SHP77 (cell line): ENCODE measurements around the gene SMYD3.
"Not testable (repeated sequence)": the region's sequence is repeated elsewhere in the genome, so short reads cannot be mapped to it uniquely, and the experiment has no call there.

Experiments used
- DNase-seq, 2 experiments: peaks; one replicate each; lab custom pipeline; 2025; lab: John Stamatoyannopoulos, UW

Gene SMYD3

DNA sequence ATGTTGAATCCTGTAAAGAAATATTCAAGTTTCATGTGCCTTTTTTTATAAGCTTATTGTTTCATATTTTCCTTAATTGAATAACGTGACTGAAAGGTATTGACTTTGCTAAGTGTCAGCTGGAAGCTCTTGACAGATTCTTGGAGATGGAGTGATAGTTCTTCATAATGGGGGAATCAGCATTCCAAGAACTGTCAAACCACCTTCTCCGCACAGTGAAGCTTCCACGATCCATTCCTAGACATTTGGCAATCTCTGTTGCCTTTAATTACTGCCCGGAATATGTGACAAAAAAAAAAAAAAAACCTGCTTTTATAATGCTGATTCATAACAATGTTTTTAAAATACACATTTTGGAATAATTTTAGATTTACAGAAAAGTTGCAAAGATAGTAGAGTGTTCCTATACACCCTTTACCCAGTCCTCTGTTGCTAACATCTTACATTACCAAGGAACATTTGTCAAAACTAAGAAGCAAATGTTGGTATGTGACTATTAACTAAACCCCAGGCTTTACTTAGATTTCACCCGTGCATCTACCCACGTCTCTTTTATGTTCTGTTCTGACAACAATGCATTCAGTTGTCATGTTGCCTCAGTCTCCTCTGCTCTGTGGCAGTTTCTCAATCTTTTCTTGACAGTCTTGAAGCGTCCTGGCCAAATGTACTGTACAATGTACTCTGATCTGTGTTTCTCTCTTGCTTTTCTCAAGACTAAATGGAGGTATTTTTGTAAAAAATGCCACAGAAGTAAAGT lies 674.1 kb downstream of the SMYD3 start:
- DNase-seq, result no peak

GRCh38 chr1:245831518-245831917 lies 675.6 kb downstream of the SMYD3 start:
- no peak for DNase-seq

GRCh38 chr1:245829826-245830225 lies 677.3 kb downstream of the SMYD3 start:
- no peak for DNase-seq

DNA sequence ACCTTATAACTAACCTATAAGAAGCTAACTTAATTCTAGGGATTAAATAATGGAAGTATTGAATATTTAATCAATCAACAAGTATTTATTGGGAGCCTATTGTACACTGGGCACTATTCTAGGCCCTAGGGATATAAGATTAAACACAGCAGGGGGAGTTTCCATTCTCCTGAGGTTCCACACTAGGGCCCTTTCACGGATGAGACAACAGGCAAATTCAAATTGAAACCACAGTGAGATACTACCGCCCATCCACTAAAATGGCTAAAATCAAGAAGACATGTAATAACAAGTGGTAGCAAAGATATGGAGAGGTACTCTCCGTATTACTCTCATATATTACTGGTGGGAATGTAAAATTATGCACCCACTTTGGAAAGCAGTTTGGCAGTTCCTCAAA lies 677.9 kb downstream of the SMYD3 start:
- no peak for DNase-seq

GRCh38 chr1:245827301-245827700 lies 679.8 kb downstream of the SMYD3 start:
- no peak for DNase-seq

DNA sequence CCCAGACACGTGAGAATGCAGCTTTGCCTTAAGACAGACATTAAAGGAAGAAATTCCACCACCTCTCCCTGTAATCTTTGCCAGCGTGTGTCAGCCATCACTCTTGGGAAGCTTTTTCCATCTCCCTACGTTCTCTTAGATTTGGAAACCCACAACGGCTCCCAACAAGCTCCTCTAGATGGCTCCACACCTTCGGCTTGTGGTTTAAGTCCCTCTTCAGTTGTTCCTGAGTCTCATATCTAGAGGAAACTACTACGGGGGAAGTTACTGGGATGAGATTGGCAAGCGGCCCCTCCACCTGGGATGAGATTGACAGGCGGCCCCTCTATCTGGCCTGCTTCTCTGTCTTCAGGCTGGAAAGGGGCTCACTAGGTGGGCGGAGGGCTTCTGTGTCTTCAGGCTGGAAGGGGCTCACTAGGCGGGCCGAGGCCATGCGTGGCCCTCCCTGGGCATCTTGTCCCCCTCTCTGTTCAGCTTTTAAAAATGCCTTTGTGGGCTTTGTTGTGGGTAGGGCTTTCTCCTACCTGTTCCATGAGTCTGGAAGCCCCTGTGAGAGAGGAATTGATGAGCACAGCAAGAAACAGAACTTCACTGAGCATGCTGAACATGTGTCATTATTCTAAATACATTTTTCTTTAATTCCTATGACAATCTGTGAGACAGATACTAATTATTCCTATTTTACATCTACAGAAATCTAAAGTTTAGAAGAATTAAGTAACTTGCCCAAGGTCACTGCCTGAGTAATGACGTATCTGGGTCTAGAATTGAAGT lies 681.8 kb downstream of the SMYD3 start:
- DNase-seq, result no peak

GRCh38 chr1:245823408-245824147 lies 683.5 kb downstream of the SMYD3 start:
- no peak for DNase-seq

GRCh38 chr1:245822996-245823395 lies 684.1 kb downstream of the SMYD3 start:
- no peak for DNase-seq

DNA sequence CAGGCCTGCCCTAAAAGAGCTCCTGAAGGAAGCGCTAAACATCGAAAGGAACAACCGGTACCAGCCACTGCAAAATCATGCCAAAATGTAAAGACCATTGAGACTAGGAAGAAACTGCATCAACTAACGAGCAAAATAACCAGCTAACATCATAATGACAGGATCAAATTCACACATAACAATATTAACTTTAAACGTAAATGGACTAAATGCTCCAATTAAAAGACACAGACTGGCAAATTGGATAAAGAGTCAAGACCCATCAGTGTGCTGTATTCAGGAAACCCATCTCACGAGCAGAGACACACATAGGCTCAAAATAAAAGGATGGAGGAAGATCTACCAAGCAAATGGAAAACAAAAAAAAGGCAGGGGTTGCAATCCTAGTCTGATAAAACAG lies 688.7 kb downstream of the SMYD3 start:
- not testable (repeated sequence) for DNase-seq

DNA sequence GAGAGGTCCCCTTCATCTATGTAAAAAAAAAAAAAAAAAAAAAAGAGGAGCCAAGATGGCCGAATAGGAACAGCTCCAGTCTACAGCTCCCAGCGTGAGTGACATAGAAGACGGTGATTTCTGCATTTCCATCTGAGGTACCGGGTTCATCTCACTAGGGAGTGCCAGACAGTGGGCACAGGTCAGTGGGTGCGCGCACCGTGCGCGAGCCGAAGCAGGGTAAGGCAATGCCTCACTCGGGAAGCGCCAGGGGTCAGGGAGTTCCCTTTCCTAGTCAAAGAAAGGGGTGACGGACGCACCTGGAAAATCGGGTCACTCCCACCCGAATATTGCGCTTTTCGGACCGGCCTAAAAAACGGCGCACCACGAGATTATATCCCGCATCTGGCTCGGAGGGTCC lies 690.6 kb downstream of the SMYD3 start:
- not testable (repeated sequence) for DNase-seq

- no peak for DNase-seq
Observed at GRCh38 chr1:245814651-245815050, 692.4 kb downstream of the SMYD3 start.

- DNase-seq, result no peak
Observed at GRCh38 chr1:245812278-245812677, 694.8 kb downstream of the SMYD3 start.

DNA sequence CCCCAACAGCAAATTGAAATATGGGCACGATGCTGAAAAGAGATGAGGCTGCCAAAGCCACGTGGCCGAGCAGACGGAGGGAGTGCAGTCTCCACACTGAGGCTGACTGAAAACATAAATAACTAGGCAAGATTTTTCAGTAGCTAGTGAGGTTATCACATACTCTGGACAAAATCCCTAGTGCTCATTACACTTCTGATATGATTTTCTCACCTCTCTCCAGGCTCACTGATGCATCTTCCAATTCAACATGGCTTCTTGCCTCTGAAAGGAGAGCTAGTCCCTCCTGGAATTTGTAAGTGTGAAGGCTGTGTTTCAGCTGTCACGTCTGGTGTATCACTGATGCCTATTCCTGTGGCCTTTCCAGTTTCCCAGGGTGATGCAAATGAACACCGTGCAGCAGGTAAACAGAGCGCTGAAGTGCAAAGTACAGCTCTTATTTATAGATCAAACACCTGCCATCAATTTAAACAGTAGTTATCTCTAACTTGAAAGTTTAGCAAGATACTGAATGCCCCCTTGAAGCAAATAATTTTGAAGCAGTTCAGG lies 696.2 kb downstream of the SMYD3 start:
- DNase-seq, result no peak

DNA sequence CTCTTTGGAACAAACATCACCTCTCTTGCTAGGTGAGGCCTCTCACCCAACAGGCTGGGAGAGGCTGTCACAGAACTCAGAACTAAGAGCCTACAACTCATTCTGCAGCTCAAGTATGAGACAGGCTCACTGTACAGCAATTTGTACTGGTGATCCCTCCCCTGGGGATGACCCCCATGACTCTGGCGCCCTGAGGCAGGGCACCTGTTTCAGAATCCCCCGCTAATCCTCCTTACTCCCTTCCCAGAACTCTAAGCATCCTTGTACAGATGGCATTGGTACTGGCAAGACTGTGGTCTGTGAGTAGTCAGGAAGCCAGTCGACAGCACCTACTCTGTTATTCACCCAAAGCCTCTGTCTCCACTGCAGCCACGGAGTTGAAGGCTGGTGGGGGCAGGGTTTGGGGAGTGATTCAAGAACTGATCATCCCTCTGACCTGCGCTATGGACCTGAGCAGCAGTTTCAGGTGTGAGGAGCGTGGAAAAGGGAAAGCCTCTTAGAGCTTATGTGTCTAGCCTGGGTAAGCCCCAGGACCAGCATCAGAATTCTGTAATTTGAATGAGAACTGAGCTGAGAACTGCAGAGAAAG lies 696.8 kb downstream of the SMYD3 start:
- DNase-seq, result no peak

- no peak for DNase-seq
Observed at GRCh38 chr1:245809361-245809760, 697.7 kb downstream of the SMYD3 start.

GRCh38 chr1:245807954-245808719 lies 698.9 kb downstream of the SMYD3 start:
- DNase-seq, result no peak

DNA sequence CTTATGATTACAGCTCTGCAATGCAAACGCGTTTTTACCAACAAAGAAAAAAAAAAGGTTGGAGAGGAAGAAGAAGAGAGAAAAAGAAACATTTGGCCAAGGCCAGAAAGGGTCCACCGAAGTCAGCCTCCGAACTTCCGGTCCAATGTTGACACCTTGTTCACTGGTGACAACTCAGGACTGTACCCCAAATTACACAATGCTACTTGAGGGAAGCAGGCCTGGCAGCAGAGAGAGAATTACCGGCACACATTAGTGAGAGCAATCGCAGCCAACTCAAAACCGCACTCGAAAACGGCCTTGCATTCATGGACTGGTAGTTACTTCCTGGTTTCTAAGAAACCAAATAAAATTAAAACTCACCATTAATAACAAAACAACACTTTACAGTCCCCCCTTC lies 699.8 kb downstream of the SMYD3 start:
- DNase-seq, result no peak

DNA sequence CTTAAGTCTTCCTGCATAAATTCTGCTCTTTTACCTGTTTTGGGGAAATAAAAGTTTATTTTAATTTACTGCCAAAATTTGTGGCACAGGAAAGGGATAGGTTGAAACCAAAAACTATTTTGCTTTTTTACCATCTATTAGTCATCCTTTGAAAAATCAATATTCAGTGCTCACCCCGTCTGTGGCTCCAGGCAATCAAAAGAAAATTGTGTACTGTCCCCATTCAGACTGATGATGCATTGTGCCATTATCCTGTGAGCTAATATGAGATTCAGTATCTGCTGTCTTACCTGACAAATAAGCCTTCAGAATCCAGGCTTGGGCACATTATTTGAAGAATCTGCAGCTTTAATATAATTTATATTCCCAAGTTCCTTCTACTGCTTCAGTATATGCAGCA lies 701.5 kb downstream of the SMYD3 start:
- DNase-seq, result no peak

- no peak for DNase-seq
Observed at GRCh38 chr1:245804696-245805095, 702.4 kb downstream of the SMYD3 start.

GRCh38 chr1:245803666-245804037 lies 703.4 kb downstream of the SMYD3 start:
- no peak for DNase-seq

GRCh38 chr1:245802941-245803665 lies 704.0 kb downstream of the SMYD3 start:
- DNase-seq, result no peak
